ENCODE results near the gene P2RX1.

GRCh38 chr17:3918372-3919122, 2.3 kb upstream of the P2RX1 start:
- TF ChIP-seq CTCF (IDR thresholded peaks at IDR 0.05; ENCODE audit: low read depth, low read length) (no peak), POLR2A (IDR thresholded peaks at IDR 0.05; ENCODE audit: extremely low read depth, insufficient read length) (no peak)
- TF ChIP-seq, protein P1, sequence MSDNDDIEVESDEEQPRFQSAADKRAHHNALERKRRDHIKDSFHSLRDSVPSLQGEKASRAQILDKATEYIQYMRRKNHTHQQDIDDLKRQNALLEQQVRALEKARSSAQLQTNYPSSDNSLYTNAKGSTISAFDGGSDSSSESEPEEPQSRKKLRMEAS (IDR thresholded peaks at IDR 0.05; ENCODE audit: low read depth, low read length) = no peak
